Eye (tissue), 1 donor: ENCODE results near the gene F11.
"Not testable (repeated sequence)": the region's sequence is repeated elsewhere in the genome, so short reads cannot be mapped to it uniquely, and the experiment has no call there.

ENCODE experiments used
- DNase-seq: peaks from one replicate; pipeline ENCODE4 v3.0.0-alpha.2; 2015

Gene F11

GRCh38 chr4:186300659-186301390 is 34.8 kb downstream of the F11 start:
- no peak for DNase-seq

GRCh38 chr4:186304216-186304615 is 38.2 kb downstream of the F11 start:
- no peak for DNase-seq

- DNase-seq = peak; percentile 70
Measured at GRCh38 chr4:186304866-186305505, 39.0 kb downstream of the F11 start.

- DNase-seq = no peak
Measured at GRCh38 chr4:186307497-186307896, 41.5 kb downstream of the F11 start.

GRCh38 chr4:186307916-186308315 is 41.9 kb downstream of the F11 start:
- no peak for DNase-seq

GRCh38 chr4:186318481-186318880 is 52.5 kb downstream of the F11 start:
- peak; percentile 33 for DNase-seq

- not testable (repeated sequence) for DNase-seq
Measured at GRCh38 chr4:186324660-186325059, 58.7 kb downstream of the F11 start.

- DNase-seq = no peak
Measured at GRCh38 chr4:186326391-186326790, 60.4 kb downstream of the F11 start.

- DNase-seq = no peak
Measured at GRCh38 chr4:186329372-186329771, 63.4 kb downstream of the F11 start.

GRCh38 chr4:186330368-186330767 is 64.4 kb downstream of the F11 start:
- no peak for DNase-seq

- DNase-seq = no peak
Measured at GRCh38 chr4:186335793-186336192, 69.8 kb downstream of the F11 start.
